SU-DHL-6 (cell line): ENCODE data around the gene MINDY4B.

ENCODE experiments used
- H2AFZ ChIP-seq: fragments of 200-600 bp; sonication (generic); 2 replicates; pipeline ENCODE4 v1.6.1; 2014; ENCODE audit warnings: low read depth, mild to moderate bottlenecking, moderate library complexity, mixed read lengths, antibody characterized with exemption, low read length; ENCODE audit not compliant: severe bottlenecking
- H3F3A ChIP-seq: fragments of 200-600 bp; shearing (Covaris generic); 2 replicates; pipeline ENCODE4 v1.6.0; 2016; ENCODE audit warnings: antibody characterized with exemption, mild to moderate bottlenecking; ENCODE audit not compliant: insufficient read depth
- H3K27ac ChIP-seq: fragments of 200-600 bp; sonication (generic); 2 replicates; pipeline ENCODE4 v1.5.1; 2016; ENCODE audit warnings: low read depth, mild to moderate bottlenecking, low read length, moderate library complexity, mixed read lengths
- H3K27me3 ChIP-seq: fragments of 200-600 bp; sonication (generic), shearing (Covaris generic); 2 replicates; pipeline ENCODE4 v1.6.0; 2014; ENCODE audit warnings: mild to moderate bottlenecking, low read length
- H3K36me3 ChIP-seq: fragments of 200-600 bp; sonication (generic); 2 replicates; pipeline ENCODE4 v1.6.1; 2014; ENCODE audit warnings: mild to moderate bottlenecking, low read length, mixed read lengths
- H3K4me2 ChIP-seq: fragments of 300-600, 200-600 bp; shearing (Covaris generic), sonication (generic); 2 replicates; pipeline ENCODE4 v1.6.0; 2014; ENCODE audit warnings: low read length, low read depth, mild to moderate bottlenecking; ENCODE audit not compliant: poor library complexity, severe bottlenecking
- H3K4me3 ChIP-seq: fragments of 200-600 bp; sonication (generic); 2 replicates; pipeline ENCODE4 v1.5.1; 2014; ENCODE audit warnings: antibody characterized with exemption, low read length, mild to moderate bottlenecking, mixed read lengths; ENCODE audit not compliant: insufficient read depth, poor library complexity, severe bottlenecking
- H3K79me2 ChIP-seq: fragments of 200-600 bp; sonication (generic); 2 replicates; pipeline ENCODE4 v1.6.1; 2014; ENCODE audit warnings: mild to moderate bottlenecking, low read length, moderate library complexity; ENCODE audit not compliant: insufficient read depth
- H3K9ac ChIP-seq: fragments of 200-600 bp; sonication (generic); 2 replicates; pipeline ENCODE4 v1.7.0; 2014; ENCODE audit warnings: mild to moderate bottlenecking, low read length
- H3K9me2 ChIP-seq: fragments of 200-600 bp; sonication (generic); replicated peaks from 2 replicates; pipeline ENCODE4 v1.6.1; 2014; ENCODE audit warnings: low read length; ENCODE audit not compliant: insufficient read depth
- H3K9me3 ChIP-seq: fragments of 200-600 bp; sonication (generic); 2 replicates; pipeline ENCODE4 v1.6.1; 2014; ENCODE audit warnings: low read length, mixed read lengths; ENCODE audit not compliant: insufficient read depth
- H4K20me1 ChIP-seq: fragments of 200-600 bp; sonication (generic); 2 replicates; pipeline ENCODE4 v1.6.1; 2014; ENCODE audit warnings: low read depth, mild to moderate bottlenecking, antibody characterized with exemption, low read length, moderate library complexity, mixed read lengths
- CTCF ChIP-seq: fragments of 200-600 bp; sonication (generic); IDR thresholded peaks from one replicate; pipeline ENCODE4 v1.5.1; 2017; ENCODE audit warnings: antibody characterized with exemption, mild to moderate bottlenecking, low read length, moderate library complexity; ENCODE audit not compliant: insufficient read depth, poor library complexity, severe bottlenecking
- EZH2phosphoT487 ChIP-seq: fragments of 200-600 bp; sonication (generic), shearing (Covaris generic); conservative IDR thresholded peaks from 2 replicates; pipeline ENCODE4 v1.6.1; 2018; ENCODE audit warnings: mild to moderate bottlenecking, antibody characterized with exemption, low read length, moderate library complexity, mixed read lengths

The MINDY4B gene

GRCh38 chr3:150885535-150885934 is 19.7 kb downstream of the MINDY4B start:
- H3K4me3 ChIP-seq, result no peak overlapping the region
- H4K20me1 ChIP-seq, result no peaks in the 10 kb centered on the region
- H3K27me3 ChIP-seq, result no peaks in the 10 kb centered on the region

GRCh38 chr3:150878996-150879575 is 26.2 kb downstream of the MINDY4B start:
- H3K27ac ChIP-seq, result no peak overlapping the region
- no peak overlapping the region for H2AFZ ChIP-seq
- no peaks in the 10 kb centered on the region for H3K9me3 ChIP-seq
- no peak for TF ChIP-seq CTCF
- TF ChIP-seq EZH2phosphoT487, result no peak
- H3K27me3 ChIP-seq, result no peaks in the 10 kb centered on the region
- no peaks in the 10 kb centered on the region for H3K36me3 ChIP-seq
- no peak overlapping the region for H3K4me2 ChIP-seq
- H3K4me3 ChIP-seq, result no peak overlapping the region
- H3K79me2 ChIP-seq, result no peaks in the 10 kb centered on the region
- H3F3A ChIP-seq, result no peaks in the 10 kb centered on the region
- H4K20me1 ChIP-seq, result no peaks in the 10 kb centered on the region
- H3K9ac ChIP-seq, result no peak overlapping the region
- no peaks in the 10 kb centered on the region for H3K9me2 ChIP-seq

More at GRCh38 chr3:150885535-150885934, 19.7 kb downstream of the MINDY4B start:
- Histone ChIP-seq H3K27ac (no peak overlapping the region), H3K9me2 (no peaks in the 10 kb centered on the region), H3K36me3 (no peaks in the 10 kb centered on the region), H3F3A (no peaks in the 10 kb centered on the region), H2AFZ (no peak overlapping the region), H3K9ac (no peak overlapping the region), H3K4me2 (no peak overlapping the region), H3K9me3 (no peaks in the 10 kb centered on the region), H3K79me2 (no peaks in the 10 kb centered on the region)
- TF ChIP-seq CTCF (no peak), EZH2phosphoT487 (no peak)

- Histone ChIP-seq H3K9me3 (no peaks in the 10 kb centered on the region), H3K4me3 (no peak overlapping the region), H2AFZ (no peak overlapping the region), H3K27me3 (no peaks in the 10 kb centered on the region), H3K27ac (no peak overlapping the region), H3F3A (no peaks in the 10 kb centered on the region), H3K9ac (no peak overlapping the region), H3K4me2 (no peak overlapping the region), H3K9me2 (no peaks in the 10 kb centered on the region), H4K20me1 (no peaks in the 10 kb centered on the region), H3K79me2 (no peaks in the 10 kb centered on the region), H3K36me3 (no peaks in the 10 kb centered on the region)
- TF ChIP-seq EZH2phosphoT487 (no peak), CTCF (no peak)
These were observed 26.9 kb downstream of the MINDY4B start for GRCh38 chr3:150878290-150878689.
